ENCODE results near the gene CSF2RB.

Gene CSF2RB

DNA sequence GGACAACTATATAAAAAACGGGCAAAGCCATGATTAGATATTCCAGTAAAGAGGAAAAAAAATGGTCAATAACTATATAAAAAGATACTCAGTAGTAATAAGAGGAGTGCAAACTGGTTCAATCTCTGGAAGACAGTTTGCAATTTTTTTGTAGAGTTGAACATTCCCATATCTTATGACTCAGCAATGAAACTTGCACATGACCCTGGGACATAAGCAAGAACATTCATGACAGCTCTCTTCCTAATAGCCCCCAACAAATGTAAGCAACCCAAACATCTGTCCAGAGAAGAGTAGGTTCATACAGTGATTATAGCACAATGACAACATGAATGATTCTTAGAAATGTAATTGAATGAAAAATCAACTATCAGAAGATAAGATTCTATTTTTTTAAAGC, 21.8 kb upstream of the CSF2RB start:
- no peak for DNase-seq (ENCODE audit: low spot score)

DNA sequence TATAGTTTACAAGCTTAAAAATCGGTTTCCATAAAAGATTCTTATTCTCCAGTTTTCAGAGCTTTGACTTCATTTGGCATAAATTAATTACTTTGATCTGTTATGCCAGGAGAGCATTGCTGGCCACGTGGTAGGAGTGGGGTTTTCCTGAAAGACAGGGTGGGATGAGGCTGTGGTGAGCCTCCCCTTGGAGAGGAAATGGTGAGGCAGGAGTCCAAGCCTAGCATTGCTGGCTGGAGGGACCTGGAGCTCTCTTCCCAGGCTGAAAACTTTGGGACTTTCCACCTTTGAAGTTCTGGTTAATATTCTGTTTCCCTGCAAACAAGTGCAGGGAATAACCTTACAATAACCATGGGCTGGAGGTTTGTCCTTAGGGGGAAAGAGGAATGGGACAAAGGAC, 21.1 kb upstream of the CSF2RB start:
- DNase-seq (ENCODE audit: low spot score): no peak

DNA sequence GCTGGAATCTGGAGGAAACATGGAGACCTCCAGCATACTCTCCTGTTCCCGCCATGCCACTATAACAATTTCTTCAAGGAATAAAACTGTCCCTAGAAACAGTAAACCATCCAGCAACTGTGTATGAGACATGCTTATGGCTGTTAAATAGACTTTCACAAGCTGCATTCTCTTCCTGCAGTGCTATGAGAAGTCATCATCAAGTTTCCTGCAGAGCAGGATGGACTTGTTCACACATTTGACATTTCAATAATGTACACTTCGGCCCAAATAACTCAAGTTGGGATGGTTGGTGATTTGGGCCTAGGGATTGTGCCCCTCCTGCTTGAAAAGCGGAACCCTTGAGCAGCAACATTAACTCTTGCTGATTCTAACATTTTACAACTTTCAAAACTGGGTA, 20.2 kb upstream of the CSF2RB start:
- no peak for DNase-seq (ENCODE audit: low spot score)

DNA sequence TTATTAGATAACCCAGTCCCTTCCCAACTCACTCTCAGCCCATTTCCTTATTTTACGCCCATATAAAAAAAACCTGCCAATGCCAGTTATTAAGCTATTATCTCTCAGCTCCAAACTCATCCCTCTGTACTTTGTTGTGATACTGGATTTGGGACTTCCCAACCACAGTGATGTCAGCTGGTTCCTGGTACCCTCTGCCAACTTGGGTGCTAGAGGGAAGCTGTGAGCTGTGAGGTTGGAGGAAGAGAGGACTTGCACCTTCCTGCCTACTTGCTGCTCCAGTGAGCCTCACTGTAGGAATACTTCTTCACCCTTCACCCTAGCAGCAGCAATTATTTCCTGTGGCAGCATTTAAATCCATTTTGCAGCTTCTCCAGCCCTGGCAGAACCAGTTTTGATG, 19.2 kb upstream of the CSF2RB start:
- DNase-seq (ENCODE audit: low spot score): no peak

DNA sequence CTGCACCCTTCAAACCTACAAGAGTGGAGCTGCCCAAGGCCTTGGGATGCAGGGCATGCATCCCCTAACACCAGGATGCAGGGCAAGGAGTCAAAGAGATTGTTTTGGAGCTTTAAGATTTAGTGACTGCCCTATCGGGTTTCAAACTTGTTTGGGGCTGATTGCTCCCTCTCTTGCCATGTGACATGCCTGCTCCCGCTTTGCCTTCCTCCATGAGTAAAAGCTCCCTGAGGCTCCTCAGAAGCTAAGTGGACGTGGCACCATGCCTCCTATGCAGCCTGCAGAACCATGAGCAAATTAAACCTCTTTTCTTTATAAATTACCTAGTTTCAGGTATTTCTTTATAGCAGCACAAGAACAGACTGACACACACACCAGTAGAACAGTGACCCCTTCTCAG, 15.8 kb upstream of the CSF2RB start:
- DNase-seq (ENCODE audit: low spot score): no peak

DNA sequence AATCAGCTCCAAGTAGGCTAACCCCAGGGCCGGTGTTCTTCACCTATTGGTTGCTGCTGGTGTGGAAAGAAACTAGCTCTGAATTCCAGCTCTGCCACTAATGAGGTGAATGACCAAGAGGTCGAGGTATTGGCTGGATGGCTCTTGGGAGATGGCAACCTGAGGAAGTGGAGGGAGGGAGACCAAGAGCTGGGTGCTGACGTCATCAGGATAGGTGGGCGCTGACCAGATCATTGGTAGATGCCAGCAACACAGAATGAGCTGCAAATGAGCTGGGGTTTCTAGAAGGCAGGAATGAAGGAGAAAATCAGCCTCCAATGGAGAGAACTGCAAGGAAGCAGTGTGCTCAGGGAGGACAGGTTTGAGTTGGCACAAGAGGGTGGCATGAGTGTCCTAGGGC, 14.7 kb upstream of the CSF2RB start:
- DNase-seq (ENCODE audit: low spot score): no peak

DNA sequence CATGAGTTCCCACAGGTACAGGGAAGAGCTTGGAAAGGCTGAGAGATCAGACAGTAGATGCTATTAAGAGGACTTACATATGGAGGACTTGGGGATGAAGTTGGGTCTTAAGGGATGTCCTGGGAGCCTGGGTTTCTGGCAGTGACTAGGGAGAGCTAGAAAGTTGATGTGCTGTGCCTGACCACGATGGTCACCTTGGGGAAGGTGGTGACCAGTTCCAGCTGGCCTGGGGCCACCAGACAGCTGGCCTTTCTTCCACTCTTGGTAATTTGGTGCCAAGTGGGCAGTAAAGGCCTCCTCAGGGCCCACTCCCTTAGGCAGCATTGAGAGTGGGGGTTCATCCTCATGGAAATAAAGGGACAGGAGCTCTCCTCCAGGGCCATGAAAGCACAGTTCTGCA, 13.9 kb upstream of the CSF2RB start:
- no peak for DNase-seq (ENCODE audit: low spot score)

DNA sequence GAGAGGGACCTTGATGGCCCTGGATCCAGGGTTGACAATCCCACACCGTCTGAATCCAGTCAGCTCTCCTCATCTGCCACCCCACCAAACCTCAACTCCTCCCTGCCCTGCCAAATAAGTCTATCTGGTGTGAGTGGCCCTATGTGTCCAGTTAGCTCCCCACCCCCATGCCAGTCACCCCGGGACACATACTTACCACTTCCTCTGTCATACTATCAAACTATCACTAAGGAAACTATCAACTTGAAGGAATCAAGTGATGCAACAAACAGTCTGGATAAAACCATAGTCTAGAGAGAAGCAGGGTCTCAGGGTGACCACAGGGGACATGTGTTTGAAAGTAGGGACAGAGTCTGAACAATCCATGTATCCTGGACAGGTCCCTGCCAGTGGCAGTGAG, 13.2 kb upstream of the CSF2RB start:
- DNase-seq (ENCODE audit: low spot score): no peak

DNA sequence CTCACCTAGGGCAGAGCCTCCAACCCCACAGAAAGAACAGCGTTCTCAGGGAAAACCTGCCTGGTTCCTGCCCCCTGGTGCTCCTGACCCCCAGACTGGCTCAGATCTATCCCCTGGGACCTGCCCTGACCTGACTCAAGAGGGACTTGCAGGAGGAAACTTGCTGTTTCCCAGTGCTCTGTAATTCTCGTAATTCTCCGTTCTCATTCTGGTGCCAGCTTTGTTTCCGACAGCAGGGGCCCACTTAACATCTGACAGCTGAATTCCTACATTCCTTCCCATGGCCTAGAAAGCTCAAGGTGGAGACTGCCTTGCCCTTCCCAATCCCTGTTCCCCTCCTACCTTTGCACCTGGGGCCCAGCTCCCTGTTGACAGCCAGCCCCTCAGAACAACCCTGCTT, 12.5 kb upstream of the CSF2RB start:
- DNase-seq (ENCODE audit: low spot score): no peak

DNA sequence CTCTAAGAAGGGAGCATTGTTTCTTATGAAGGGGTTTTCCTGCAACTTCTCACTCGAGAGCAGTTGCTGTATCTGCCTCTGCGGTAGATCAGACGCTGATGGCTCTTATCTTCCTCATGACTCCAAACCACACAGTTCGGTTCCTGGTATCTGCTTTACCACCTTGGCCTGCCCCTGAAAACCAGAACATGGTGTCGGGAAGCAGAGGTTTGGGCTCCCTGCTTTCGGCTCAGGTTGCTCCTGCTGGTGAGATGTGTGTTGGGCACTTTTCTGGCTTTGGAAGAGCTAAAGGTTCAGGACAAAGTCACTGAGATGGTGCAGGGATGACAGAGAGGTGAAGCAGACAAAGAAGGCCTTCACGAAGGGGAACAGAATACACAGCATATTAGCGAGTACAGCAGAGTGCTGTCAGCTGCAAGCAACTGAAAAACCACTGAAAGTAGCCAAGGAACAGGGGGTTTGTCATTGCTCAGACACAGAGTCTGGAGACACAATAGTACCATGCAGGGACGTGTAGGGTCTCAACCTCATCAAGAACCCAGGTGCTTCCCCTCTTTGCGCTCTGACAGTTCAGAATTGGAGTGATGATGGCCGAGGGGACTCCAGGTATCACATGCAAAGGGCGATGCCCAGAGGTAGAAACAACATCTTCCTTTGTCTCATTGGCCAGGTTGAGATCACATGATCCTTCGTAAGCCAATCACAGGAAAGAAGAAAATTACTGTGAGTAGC, 11.9 kb upstream of the CSF2RB start:
- DNase-seq (ENCODE audit: low spot score): no peak

DNA sequence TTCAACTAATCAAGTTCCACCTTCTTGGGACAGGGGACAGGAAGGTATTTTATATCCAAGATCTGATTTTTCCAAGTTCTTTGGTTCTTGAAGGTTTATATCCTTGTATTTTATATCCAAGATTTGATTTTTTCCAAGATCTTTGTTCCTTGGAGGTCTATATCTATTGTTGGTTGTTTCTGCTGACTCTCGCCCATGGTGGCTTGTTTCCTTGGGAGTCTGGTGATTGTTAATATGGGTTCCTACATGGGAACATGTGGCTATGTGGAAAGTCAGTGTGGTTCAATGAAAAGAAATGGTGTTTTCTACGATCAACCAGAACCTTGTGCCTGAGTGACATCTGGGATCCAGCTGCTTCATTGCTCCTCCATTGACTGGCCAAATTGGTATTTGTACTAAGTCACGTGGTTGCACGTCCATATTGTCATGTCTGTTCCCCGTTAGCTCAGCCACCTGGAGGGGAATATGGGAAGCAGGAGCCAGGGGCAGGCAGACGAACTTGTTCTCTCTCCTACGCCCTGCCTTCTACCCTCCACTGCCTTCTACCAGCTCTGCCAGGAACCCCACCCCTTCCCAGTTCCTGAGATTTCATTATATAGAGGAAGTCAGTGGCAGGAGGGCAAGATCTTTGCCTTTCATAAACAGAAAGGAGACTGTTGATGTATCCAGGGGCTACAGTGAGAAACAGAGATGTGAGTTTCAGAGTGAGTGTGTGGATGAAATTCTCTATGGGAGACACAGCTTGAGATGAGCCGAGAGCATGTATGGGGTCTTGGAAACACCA, 11.1 kb upstream of the CSF2RB start:
- no peak for DNase-seq (ENCODE audit: low spot score)

DNA sequence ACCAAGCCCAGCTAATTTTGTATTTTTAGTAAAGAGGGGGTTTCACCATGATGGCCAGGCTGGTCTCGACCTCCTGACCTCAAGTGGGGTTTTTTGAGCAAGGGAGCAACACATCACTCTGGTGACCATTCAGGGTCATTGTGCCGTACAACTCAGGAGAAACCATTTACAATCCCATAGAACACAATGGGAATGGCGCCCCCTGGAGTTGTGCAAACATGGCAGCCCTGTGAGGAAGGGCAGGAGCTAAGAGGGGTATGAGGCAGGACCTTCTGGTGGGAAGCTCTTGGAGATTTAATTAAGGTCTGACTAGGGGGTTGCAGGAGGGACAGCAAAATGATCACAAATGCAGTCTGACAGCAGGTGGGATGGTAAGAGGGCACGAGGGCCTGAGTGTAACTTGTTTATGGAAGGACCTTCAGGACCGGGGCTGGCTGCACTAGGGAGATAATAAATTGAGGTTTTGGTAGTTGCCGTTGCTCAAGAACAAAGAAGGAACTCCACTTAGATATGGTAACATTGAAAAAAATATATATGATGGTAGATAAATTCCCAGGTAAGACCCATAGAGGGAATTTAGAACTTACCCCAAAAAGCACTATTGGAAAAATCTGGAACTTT, 9.1 kb upstream of the CSF2RB start:
- DNase-seq (ENCODE audit: low spot score): no peak

DNA sequence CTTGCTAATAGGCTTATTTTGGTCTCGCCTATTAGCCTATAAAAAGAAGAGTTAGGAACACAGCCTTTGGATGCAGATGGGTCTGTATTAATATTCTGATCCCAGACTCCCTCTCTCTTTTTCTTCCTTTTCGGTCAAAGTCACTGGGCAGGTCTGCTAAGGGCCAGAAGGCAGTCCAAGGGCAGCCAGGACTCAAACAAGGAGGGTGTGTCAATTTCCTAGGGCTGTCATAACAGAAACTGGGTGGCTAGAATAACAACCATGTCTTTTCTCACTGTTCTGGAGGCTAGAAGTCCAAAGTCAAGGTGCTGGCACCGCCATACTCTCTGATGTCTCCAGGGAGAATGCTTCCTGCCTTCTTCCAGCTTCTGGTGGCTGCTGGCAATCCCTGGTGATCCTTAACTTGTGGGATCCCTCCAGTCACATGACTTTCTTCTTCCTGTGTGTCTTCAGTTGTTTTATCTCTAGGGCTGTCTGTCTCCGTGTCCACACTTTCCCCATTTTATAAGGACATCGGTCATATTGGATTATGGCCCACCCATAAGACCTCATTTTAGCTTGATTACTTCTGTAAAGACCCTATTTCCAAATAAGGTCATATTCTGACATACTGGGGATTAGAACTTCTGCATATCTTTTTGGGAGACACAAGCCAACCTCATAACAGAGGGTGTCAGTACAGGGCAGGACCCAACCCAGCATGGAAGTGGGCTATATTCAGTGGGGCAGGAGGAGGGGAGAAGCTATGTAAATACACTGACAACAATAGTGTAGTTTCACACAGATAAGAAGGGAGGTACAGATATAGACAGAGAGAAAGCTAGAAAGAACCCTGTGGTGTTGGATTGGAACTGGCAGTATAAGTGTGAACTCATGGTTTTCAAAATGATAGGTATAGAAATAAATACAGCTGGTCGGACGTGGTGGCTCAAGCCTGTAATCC, 5.9 kb upstream of the CSF2RB start:
- DNase-seq (ENCODE audit: low spot score): no peak

DNA sequence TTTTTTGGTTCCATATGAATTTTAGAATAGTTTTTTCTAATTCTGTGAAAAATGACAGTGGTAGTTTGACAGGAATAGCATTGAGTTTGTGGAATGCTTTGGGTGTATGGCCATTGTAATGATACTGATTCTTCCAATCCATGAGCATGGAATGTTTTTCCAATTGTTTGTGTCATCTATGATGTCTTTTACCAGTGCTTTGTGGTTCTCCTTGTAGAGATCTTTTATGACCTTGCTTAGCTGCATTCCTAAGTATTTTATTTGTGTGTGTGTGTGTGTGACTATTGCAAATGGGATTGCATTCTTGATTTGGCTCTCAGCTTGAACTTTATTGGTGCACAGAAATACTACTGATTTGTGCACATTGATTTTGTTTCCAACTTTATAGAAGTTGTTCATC, 3.0 kb upstream of the CSF2RB start:
- no peak for DNase-seq (ENCODE audit: low spot score)

DNA sequence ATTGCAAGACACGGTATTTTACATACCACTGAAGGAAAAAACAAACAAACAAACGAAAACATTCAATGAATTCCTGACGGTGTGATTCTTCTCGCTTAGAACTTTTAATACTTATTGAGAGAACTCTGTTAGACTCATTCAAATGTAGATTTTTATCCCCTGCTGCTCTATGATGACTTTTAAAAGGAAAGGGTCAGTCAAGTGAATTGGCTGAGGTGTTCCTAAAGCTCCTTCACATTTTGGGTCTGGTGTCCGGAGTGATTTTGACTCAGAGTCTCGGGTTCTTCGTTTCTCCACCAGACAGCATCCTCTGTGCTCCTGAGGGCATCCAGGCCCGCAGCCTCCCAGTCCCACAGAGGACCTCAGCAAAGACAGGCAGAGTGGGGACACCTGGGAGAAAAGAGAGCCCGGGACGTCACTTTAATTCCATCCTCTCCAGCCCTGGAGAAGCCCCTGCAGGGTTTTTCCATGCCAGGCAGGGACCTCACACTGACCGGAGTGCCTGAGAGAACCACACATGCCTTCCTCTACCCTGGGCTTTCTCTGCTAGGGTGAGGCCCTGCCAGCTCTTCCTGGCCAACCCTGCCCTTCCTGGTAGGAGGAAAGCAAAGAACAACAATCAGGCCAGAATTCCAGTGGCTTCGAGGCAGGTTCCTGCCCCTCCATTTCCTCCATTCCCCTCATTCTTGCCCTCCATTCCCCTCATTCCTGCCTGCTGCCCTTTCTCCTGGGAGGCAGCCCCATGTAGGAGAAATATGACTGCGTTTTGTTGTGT, 1.4 kb upstream of the CSF2RB start:
- DNase-seq (ENCODE audit: low spot score): no peak

DNA sequence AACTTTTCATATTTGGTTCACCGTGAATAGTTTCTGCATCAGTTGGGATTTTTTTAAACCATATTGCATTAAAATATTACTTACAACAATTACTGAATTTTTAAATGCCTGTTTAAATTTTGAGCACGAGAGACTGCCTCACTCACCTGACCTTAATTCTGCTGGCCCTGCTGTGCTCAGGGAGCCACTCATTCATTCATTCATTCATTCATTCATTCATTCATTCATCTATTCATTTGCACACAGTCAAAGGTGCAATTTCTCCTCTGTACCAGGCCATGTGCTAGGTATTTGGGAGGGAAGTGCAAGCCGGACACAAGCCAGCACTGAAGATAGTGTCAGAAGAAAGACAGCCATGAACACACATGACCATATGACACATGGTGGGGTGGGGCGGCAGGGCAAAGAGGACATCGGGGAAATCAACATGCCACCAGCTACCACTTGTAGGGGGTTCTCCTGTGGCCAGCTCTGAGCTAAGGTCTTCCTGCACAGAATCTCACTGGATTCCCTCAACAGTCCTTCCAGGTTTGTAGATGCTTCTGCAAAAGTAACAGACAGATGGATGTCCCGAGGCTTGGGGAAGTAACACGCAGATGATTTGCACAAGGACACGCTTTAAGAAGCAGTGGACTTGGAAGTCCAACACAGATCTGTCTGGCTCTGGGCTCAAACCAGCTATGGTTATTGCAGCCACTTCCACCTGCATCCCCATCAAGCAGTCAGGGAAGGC, 568 bp upstream of the CSF2RB start:
- DNase-seq (ENCODE audit: low spot score): no peak

DNA sequence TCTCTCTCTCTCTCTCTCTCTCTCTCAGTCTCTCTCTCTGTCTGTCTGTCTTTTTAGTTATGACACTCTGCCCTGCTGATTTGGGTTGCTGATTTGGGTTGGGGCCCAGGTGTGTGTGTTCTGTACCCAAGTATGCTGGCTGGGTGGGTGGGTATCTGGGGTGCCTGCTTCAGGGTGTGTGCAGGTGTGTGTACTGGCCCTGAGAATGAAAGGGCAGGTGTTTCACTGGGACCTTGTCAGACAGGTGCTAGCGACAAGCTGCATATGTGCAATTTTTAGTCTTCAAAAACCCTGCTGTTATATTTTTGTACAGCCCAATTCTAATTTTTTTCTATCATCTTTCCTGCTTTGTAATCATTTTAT, 943 bp downstream of the CSF2RB start:
- no peak for DNase-seq (ENCODE audit: low spot score)

DNA sequence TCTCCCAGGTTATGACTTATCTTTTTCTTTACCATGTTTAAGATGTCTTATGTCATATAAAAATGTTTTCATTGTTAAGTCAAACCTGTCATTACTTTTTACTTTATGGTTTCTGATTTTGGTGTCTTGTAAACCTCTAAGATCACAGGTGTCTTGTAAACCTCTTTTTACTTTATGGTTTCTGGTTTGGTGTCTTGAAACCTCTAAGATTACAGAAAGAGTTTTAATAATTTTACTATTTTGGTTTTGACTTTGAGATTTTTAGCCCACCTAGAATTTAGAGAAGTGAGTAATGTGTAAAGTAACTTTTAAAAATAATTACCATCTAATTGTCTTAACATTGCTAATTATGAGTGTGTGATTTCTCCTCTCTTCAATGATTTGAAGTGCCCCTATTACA, 2.6 kb downstream of the CSF2RB start:
- no peak for DNase-seq (ENCODE audit: low spot score)

DNA sequence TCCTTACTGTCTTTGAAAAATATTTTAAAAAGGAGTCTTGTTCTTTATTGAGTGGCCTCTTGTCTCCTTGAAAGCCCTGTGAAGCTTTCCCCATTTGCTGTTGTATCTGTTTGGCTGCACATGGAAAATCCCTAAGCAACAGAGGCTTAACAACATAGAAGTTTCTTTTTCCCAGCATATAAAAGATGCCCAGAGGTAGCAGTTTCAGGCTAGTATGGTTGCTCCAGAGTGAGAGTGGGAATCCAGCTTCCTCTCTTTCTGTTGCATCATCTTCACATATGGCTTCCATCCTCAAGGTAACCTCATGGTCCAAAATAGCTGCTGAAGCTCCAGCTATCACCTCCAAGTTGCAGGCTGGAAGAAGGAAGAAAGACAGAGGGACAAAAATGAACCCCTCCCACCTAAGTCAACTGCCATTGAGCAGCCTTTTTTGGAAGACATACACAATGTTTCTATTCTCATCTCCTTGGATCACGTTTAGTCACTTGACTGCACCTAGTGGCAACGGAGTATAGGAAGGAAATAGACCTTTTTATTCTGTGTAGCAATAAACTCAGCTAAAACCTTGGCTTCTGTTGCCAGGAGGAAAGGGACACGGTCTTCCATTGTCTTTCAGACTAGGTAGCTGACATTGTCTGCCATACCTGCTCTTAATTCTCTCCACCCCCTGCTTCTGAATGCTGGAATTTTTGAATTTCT, 5.3 kb downstream of the CSF2RB start:
- DNase-seq (ENCODE audit: low spot score): no peak
